H1 (cell line): ENCODE data around the gene CACNA1B. TPM values are rescaled to one million over a fixed set of nuclear protein-coding genes. Genes with fewer than 3 reads are reported as not detected.

Experiments used
- EP300 ChIP-seq, 2 experiments: IDR thresholded peaks; 1 replicate in 1 of 2; 2 replicates in 1 of 2; pipeline ENCODE4 v1.6.1; 2011 to 2012; ENCODE audit warnings: low read depth in 2 of 2, low read length in 2 of 2, mild to moderate bottlenecking in 2 of 2, borderline replicate concordance in 1 of 2, inconsistent platforms in 1 of 2, moderate library complexity in 1 of 2
- TAF1 ChIP-seq: IDR thresholded peaks from 2 replicates; pipeline ENCODE4 v1.6.1; 2011; ENCODE audit warnings: mild to moderate bottlenecking, low read depth, low read length
- polyA plus RNA-seq, 7 experiments: library from polyadenylated mRNA; depleted of rRNA in 3 of 7; stranded (reverse) in 5 of 7; unstranded in 2 of 7; fragments of >200 nt in 5 of 7; fragments of 200-250 nt in 2 of 7; gene quantifications; 1 replicate in 5 of 7; 2 replicates in 1 of 7; 4 replicates in 1 of 7; pipeline versions ENCODE4 v1.2.1 to v1.2.3, GENCODE V29; 2011 to 2013; ENCODE audit warnings: missing spikeins in 2 of 7, mixed read lengths in 2 of 7
- total RNA-seq: library from RNA; stranded (reverse); fragmentation: NEBNext Ultra II Directional; extraction: Animal tissue kit (Norgen Biotek cat#: 25700); gene quantifications from 2 replicates; pipeline ENCODE4 v1.2.1, GENCODE V29; 2021

CACNA1B gene
- total and polyA plus RNA-seq, 2 of the 8 experiments (the other 6 are each of a cell fraction or from before 2014, with no cell fraction given): 1.5 to 5.7 TPM

DNA sequence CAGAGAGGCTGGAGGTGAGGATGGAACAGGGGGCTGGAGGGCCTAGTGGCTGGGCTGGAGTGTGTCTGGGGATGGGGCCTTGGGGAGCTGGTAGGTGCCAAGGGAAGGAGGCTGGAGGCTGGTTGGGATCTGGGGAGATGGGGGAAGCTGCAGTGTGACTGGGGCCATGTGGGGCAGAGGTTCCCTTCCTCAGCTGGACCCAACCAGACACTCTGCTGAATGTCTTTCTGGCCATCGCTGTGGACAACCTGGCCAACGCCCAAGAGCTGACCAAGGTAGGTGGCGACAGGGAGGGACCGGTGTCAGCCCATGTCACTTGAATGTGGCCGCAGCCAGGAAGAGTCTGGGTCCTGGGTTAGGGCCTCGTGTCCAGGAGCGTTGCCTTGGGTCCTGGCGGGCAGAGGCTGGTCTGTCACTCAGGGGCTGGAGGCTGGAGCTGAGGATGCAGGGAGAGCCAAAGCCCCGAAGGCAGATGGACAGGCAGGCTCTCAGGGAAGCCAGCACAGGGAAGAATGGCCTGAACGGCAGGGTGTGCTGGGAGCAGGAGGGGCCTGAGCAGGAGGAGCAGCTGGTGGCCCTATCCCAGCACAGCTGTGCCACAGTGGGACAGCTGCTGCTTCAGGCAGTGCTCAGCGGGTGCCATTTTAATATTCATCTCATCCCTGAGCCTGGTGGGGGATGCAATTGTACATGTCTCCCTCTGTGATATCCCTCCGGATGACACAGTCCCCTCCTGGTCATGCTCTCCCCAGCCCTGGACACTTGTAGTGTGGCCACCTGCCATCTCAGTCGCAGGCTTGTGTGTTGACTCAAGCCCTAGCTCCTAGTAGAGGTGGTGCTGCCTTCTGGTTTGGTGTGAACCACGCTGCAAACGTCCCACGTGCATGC lies 132.5 kb downstream of the CACNA1B start (continued):
- TF ChIP-seq EP300 (IDR thresholded peaks at IDR 0.05; ENCODE audit: borderline replicate concordance in 1 of 2, low read depth in 2 of 2, low read length in 2 of 2): no peak
- no peak for TF ChIP-seq TAF1
